WERI-Rb-1 (cell line): ENCODE data around the gene MYO1F.

Experiments used
- DNase-seq: peaks from one replicate; pipeline ENCODE4 v3.0.0-alpha.2; 2020
- H3K27ac ChIP-seq: fragments of 250-450 bp; sonication (Bioruptor Pico); 2 replicates; pipeline ENCODE4 v1.5.1; 2020; ENCODE audit warnings: mild to moderate bottlenecking, moderate library complexity
- H3K27me3 ChIP-seq: fragments of 250-450 bp; sonication (Bioruptor Pico); 2 replicates; pipeline ENCODE4 v1.5.1; 2021; ENCODE audit warnings: mild to moderate bottlenecking, low read depth, moderate library complexity; ENCODE audit not compliant: insufficient read depth, severe bottlenecking
- H3K36me3 ChIP-seq: fragments of 250-450 bp; sonication (Bioruptor Pico); 2 replicates; pipeline ENCODE4 v1.5.1; 2020; ENCODE audit warnings: mild to moderate bottlenecking, moderate library complexity
- H3K4me3 ChIP-seq: 2 replicates; pipeline ENCODE4 v1.5.1; 2011; ENCODE audit warnings: low read depth, mild to moderate bottlenecking, control low read depth, low read length
- H3K9me3 ChIP-seq: fragments of 250-450 bp; sonication (Bioruptor Pico); 2 replicates; pipeline ENCODE4 v1.5.1; 2021; ENCODE audit warnings: mild to moderate bottlenecking, moderate library complexity; ENCODE audit not compliant: severe bottlenecking
- CTCF ChIP-seq: IDR thresholded peaks from 2 replicates; pipeline ENCODE4 v1.5.1; 2011; ENCODE audit warnings: low read depth, mild to moderate bottlenecking, control low read depth, inconsistent platforms, low read length

The MYO1F gene

GRCh38 chr19:8529369-8530006 lies 47.8 kb downstream of the MYO1F start:
- no peaks in the 10 kb centered on the region for H3K9me3 ChIP-seq
- no peaks in the 10 kb centered on the region for H3K36me3 ChIP-seq
- TF ChIP-seq CTCF, result no peak
- H3K27me3 ChIP-seq, result no peaks in the 10 kb centered on the region
- H3K27ac ChIP-seq, result no peak overlapping the region
- no peak overlapping the region for H3K4me3 ChIP-seq
- DNase-seq, result no peak

GRCh38 chr19:8528500-8528899 lies 48.7 kb downstream of the MYO1F start:
- Histone ChIP-seq H3K36me3 (no peaks in the 10 kb centered on the region), H3K27ac (no peak overlapping the region), H3K4me3 (no peak overlapping the region), H3K9me3 (no peaks in the 10 kb centered on the region), H3K27me3 (no peaks in the 10 kb centered on the region)
- DNase-seq, result no peak
- no peak for TF ChIP-seq CTCF

- no peak for TF ChIP-seq CTCF
- Histone ChIP-seq H3K9me3 (no peaks in the 10 kb centered on the region), H3K27me3 (no peaks in the 10 kb centered on the region), H3K4me3 (peak overlapping the region; percentile 72), H3K27ac (peak overlapping the region; percentile 83), H3K36me3 (no peaks in the 10 kb centered on the region)
- DNase-seq, result peak; percentile 95
These were observed 50.7 kb downstream of the MYO1F start for GRCh38 chr19:8526345-8527091.

- H3K4me3 ChIP-seq, result peak overlapping the region; percentile 55
These were observed 51.9 kb downstream of the MYO1F start for GRCh38 chr19:8525401-8525684.

GRCh38 chr19:8519388-8519787 lies 57.9 kb downstream of the MYO1F start:
- Histone ChIP-seq H3K4me3 (no peak overlapping the region), H3K27ac (no peak overlapping the region), H3K36me3 (no peaks in the 10 kb centered on the region), H3K9me3 (no peaks in the 10 kb centered on the region), H3K27me3 (no peaks in the 10 kb centered on the region)
- no peak for DNase-seq
- no peak for TF ChIP-seq CTCF

More at GRCh38 chr19:8525401-8525684, 51.9 kb downstream of the MYO1F start:
- peak; percentile 56 for TF ChIP-seq CTCF
- no peaks in the 10 kb centered on the region for H3K36me3 ChIP-seq
- DNase-seq, result no peak
- peak overlapping the region; percentile 75 for H3K27ac ChIP-seq
- H3K27me3 ChIP-seq, result no peaks in the 10 kb centered on the region
- H3K9me3 ChIP-seq, result no peaks in the 10 kb centered on the region
